K562 (cell line): Measurements from ENCODE around the gene FBXW11. TPM values are rescaled to one million over a fixed set of nuclear protein-coding genes. Genes with fewer than 3 reads are reported as not detected.
A peak's percentile ranks its signal among the peaks of the same experiment; 100 is the strongest.

Experiments used
- BRCA1 ChIP-seq, 2 experiments: fragments of 450-650 bp in 1 of 2; sonication (generic) in 1 of 2; formaldehyde crosslinking in 1 of 2; IDR thresholded peaks; 2 replicates each; pipeline versions ENCODE4 v1.5.0 to v1.6.1; 2017 to 2020; ENCODE audit warnings: mild to moderate bottlenecking in 1 of 2, missing genetic modification reagents in 1 of 2
- CBFA2T3 ChIP-seq: fragments of 450-650 bp; IDR thresholded peaks from 2 replicates; pipeline ENCODE4 v1.6.1; 2017
- CBX1 ChIP-seq: sonication (generic); IDR thresholded peaks from 2 replicates; pipeline ENCODE4 v1.6.1; 2016; ENCODE audit warnings: antibody characterized with exemption, low read depth, mild to moderate bottlenecking
- MEF2D ChIP-seq: conservative IDR thresholded peaks from 2 replicates; pipeline ENCODE4 v1.6.1; 2016; ENCODE audit warnings: low read depth, missing genetic modification characterization, missing compliant biosample characterization
- MTA2 ChIP-seq: fragments of 450-650 bp; IDR thresholded peaks from 2 replicates; pipeline ENCODE4 v1.6.1; 2016; ENCODE audit warnings: low read depth
- MYC ChIP-seq, 2 experiments: fragments of 250-450 bp in 1 of 2; sonication (Bioruptor Pico) in 1 of 2; IDR thresholded peaks; 2 replicates each; pipeline versions ENCODE4 v1.5.1 to v1.6.1; 2012 to 2021; ENCODE audit warnings: low read depth in 2 of 2, borderline replicate concordance in 1 of 2, improper control_type of control experiment in 1 of 2, low read length in 1 of 2, mild to moderate bottlenecking in 1 of 2, moderate library complexity in 1 of 2
- NRF1 ChIP-seq, 2 experiments: fragments of 450-650 bp; IDR thresholded peaks in 1 of 2; conservative IDR thresholded peaks in 1 of 2; 2 replicates each; pipeline ENCODE4 v1.6.1; 2014; ENCODE audit warnings: mild to moderate bottlenecking in 2 of 2
- TAL1 ChIP-seq: fragments of 450-650 bp; IDR thresholded peaks from 2 replicates; pipeline ENCODE4 v1.6.1; 2016; ENCODE audit warnings: mild to moderate bottlenecking
- TEAD4 ChIP-seq, 2 experiments: sonication (generic) in 1 of 2; formaldehyde crosslinking in 1 of 2; IDR thresholded peaks; 2 replicates each; pipeline versions ENCODE4 v1.6.1 to v1.8.0; 2012 to 2022; ENCODE audit warnings: borderline replicate concordance in 1 of 2, inconsistent platforms in 1 of 2, low read length in 1 of 2, mild to moderate bottlenecking in 1 of 2, missing genetic modification reagents in 1 of 2
- TFAP4 ChIP-seq: sonication (generic); formaldehyde crosslinking; IDR thresholded peaks from 2 replicates; pipeline ENCODE4 v1.8.0; 2022; ENCODE audit warnings: missing genetic modification reagents, mild to moderate bottlenecking, moderate library complexity, borderline replicate concordance
- ZBTB12 ChIP-seq: fragments of 250-450 bp; sonication (Bioruptor Pico); IDR thresholded peaks from 2 replicates; pipeline ENCODE4 v1.4.0; 2020
- ZBTB40 ChIP-seq, 2 experiments: fragments of 450-650 bp in 1 of 2; sonication (generic) in 1 of 2; formaldehyde crosslinking in 1 of 2; IDR thresholded peaks; 2 replicates each; pipeline versions ENCODE4 v1.7.1 to v1.9.0; 2016 to 2022; ENCODE audit warnings: inconsistent platforms in 1 of 2, mild to moderate bottlenecking in 1 of 2, missing genetic modification reagents in 1 of 2
- ZBTB9 ChIP-seq: fragments of 450-650 bp; formaldehyde crosslinking; IDR thresholded peaks from 2 replicates; pipeline ENCODE4 v1.4.0; 2020; ENCODE audit warnings: mild to moderate bottlenecking, moderate library complexity
- ZNF778 ChIP-seq: fragments of 450-650 bp; formaldehyde crosslinking; IDR thresholded peaks from 2 replicates; pipeline ENCODE4 v1.4.0; 2020; ENCODE audit warnings: mild to moderate bottlenecking, moderate library complexity
- polyA plus RNA-seq, 8 experiments: library from polyadenylated mRNA; depleted of rRNA in 4 of 8; stranded (reverse) in 5 of 8; unstranded in 3 of 8; fragments of >200 nt; fragmentation: Nextera tagmentation in 2 of 8; fragmentation: Illumina TruSeq in 1 of 8; extraction: Ambion mirVana in 2 of 8; extraction: Trizol in 1 of 8; gene quantifications; 2 replicates each; pipeline versions ENCODE4 v1.2.1 to v1.2.3, GENCODE V29; 2011 to 2014; ENCODE audit warnings: inconsistent platforms in 1 of 8, missing spikeins in 1 of 8
- total RNA-seq, 7 experiments: library from RNA; depleted of rRNA in 6 of 7; stranded (reverse); fragments of >200 nt in 6 of 7; fragmentation: Illumina TruSeq in 2 of 7; extraction: Trizol in 2 of 7; gene quantifications; 2 replicates each; pipeline versions ENCODE4 v1.2.1 to v1.2.3, GENCODE V29; 2011 to 2021; ENCODE audit warnings: low replicate concordance in 1 of 7

Gene FBXW11
- total and polyA plus RNA-seq, 9 of the 15 experiments (the other 6 are each of a cell fraction or from before 2014, with no cell fraction given): 3.0 to 28.6 (median 23.6) TPM

GRCh38 chr5:171986772-171987171 is 19.7 kb downstream of the FBXW11 start (continued):
- TF ChIP-seq ZBTB40 (IDR thresholded peaks at IDR 0.05): peak; percentile 59; the same call in 1 of the 2 replicates
- no peak for TF ChIP-seq ZBTB40 (CRISPR knock-in tag; IDR thresholded peaks at IDR 0.05)
- TF ChIP-seq ZNF778: no peak
- TF ChIP-seq BRCA1 (IDR thresholded peaks at IDR 0.05): no peak
- TF ChIP-seq BRCA1 (CRISPR knock-in tag; IDR thresholded peaks at IDR 0.05): no peak
- 0 out of 2 replicates have a peak, but pooled peaks have one; percentile 34 for TF ChIP-seq TEAD4 (IDR thresholded peaks at IDR 0.05; ENCODE audit: low read length)
- TF ChIP-seq TEAD4 (CRISPR knock-in tag; IDR thresholded peaks at IDR 0.05; ENCODE audit: borderline replicate concordance): no peak
- no peak for TF ChIP-seq MYC (IDR thresholded peaks at IDR 0.05; ENCODE audit: low read depth, low read length)
- no peak for TF ChIP-seq MYC (CRISPR knock-in tag; IDR thresholded peaks at IDR 0.05; ENCODE audit: borderline replicate concordance, low read depth)
- no peak for TF ChIP-seq CBX1
- TF ChIP-seq MTA2: 0 out of 2 replicates have a peak, but pooled peaks have one; percentile 26
- TF ChIP-seq NRF1 (conservative IDR thresholded peaks at IDR 0.05 in 1 of 2, IDR thresholded peaks at IDR 0.05 in 1 of 2): peak; percentile 77 to 80
- peak; percentile 80 for TF ChIP-seq CBFA2T3
- no peak for TF ChIP-seq ZBTB12 (CRISPR knock-in tag)
- TF ChIP-seq TAL1: peak; percentile 56; the same call in 1 of the 2 replicates
- TF ChIP-seq TFAP4 (CRISPR knock-in tag): 0 out of 2 replicates have a peak, but pooled peaks have one; percentile 44
- no peak for TF ChIP-seq MEF2D
- no peak for TF ChIP-seq ZBTB9 (CRISPR knock-in tag)
